ENCODE data around the gene SERPINA10.

DNA sequence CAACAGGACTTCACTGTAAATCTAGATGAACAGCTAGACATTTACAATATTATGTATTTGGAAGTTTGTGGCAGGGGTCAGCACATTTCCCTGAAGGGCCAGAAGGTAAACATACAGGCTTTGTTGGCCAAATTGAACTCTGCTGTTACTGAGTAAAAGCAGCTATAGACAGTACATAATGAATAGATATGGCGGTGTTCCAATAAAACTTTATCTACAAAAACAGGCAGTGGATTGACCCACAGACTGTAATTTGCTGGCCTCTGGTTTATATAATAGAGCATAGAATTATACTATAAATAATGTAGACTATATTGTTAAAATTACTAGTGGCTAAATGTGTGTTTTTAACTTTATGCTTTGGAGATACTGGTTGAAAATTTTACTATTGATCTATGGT, 25.7 kb downstream of the SERPINA10 start:
- TF ChIP-seq, protein P1, sequence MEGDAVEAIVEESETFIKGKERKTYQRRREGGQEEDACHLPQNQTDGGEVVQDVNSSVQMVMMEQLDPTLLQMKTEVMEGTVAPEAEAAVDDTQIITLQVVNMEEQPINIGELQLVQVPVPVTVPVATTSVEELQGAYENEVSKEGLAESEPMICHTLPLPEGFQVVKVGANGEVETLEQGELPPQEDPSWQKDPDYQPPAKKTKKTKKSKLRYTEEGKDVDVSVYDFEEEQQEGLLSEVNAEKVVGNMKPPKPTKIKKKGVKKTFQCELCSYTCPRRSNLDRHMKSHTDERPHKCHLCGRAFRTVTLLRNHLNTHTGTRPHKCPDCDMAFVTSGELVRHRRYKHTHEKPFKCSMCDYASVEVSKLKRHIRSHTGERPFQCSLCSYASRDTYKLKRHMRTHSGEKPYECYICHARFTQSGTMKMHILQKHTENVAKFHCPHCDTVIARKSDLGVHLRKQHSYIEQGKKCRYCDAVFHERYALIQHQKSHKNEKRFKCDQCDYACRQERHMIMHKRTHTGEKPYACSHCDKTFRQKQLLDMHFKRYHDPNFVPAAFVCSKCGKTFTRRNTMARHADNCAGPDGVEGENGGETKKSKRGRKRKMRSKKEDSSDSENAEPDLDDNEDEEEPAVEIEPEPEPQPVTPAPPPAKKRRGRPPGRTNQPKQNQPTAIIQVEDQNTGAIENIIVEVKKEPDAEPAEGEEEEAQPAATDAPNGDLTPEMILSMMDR (IDR thresholded peaks at IDR 0.05): no peak
- no peak for TF ChIP-seq POLR2A (IDR thresholded peaks at IDR 0.05)

Measured in tibial nerve (tissue), 3 donors.